ENCODE results near the gene ADCY4.

- TF ChIP-seq, protein P1, sequence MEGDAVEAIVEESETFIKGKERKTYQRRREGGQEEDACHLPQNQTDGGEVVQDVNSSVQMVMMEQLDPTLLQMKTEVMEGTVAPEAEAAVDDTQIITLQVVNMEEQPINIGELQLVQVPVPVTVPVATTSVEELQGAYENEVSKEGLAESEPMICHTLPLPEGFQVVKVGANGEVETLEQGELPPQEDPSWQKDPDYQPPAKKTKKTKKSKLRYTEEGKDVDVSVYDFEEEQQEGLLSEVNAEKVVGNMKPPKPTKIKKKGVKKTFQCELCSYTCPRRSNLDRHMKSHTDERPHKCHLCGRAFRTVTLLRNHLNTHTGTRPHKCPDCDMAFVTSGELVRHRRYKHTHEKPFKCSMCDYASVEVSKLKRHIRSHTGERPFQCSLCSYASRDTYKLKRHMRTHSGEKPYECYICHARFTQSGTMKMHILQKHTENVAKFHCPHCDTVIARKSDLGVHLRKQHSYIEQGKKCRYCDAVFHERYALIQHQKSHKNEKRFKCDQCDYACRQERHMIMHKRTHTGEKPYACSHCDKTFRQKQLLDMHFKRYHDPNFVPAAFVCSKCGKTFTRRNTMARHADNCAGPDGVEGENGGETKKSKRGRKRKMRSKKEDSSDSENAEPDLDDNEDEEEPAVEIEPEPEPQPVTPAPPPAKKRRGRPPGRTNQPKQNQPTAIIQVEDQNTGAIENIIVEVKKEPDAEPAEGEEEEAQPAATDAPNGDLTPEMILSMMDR (conservative IDR thresholded peaks at IDR 0.05; ENCODE audit: low read length): peak; percentile 63
- TF ChIP-seq EZH2phosphoT487 (IDR thresholded peaks at IDR 0.05; ENCODE audit: borderline replicate concordance, low read depth, low read length): no peak
These were observed 55.3 kb downstream of the ADCY4 start for GRCh38 chr14:24279301-24280186.
